LNCAP (cell line): ENCODE results near the gene HPCA.

Experiments used
- CTCF ChIP-seq: fragments of 450-650 bp; IDR thresholded peaks from 2 replicates; pipeline ENCODE4 v1.5.1; 2017; ENCODE audit warnings: mild to moderate bottlenecking

Gene HPCA

GRCh38 chr1:32939655-32940371 lies 53.5 kb downstream of the HPCA start:
- no peak for TF ChIP-seq CTCF

- TF ChIP-seq CTCF, result no peak
Measured at GRCh38 chr1:32944180-32944579, 57.9 kb downstream of the HPCA start.
